OCI-LY3 (cell line): ENCODE results near the gene PKNOX1.

Source experiments
- H2AFZ ChIP-seq: fragments of 200-600, 300-600 bp; shearing (Covaris generic); 2 replicates; pipeline ENCODE4 v1.6.0; 2014; ENCODE audit warnings: antibody characterized with exemption, low read depth, low read length
- H3K27ac ChIP-seq: fragments of 200-600, 300-600 bp; sonication (generic); 2 replicates; pipeline ENCODE4 v1.5.1; 2014; ENCODE audit warnings: mild to moderate bottlenecking, low read length, moderate library complexity, mixed read lengths
- H3K27me3 ChIP-seq: fragments of 200-600, 300-600 bp; sonication (generic); 2 replicates; pipeline ENCODE4 v1.6.1; 2014; ENCODE audit warnings: low read depth, low read length, mixed read lengths
- H3K36me3 ChIP-seq: fragments of 200-600, 300-600 bp; sonication (generic); replicated peaks from 2 replicates; pipeline ENCODE3; 2014; ENCODE audit warnings: low read depth, low read length, mixed read lengths
- H3K4me1 ChIP-seq: fragments of 300-600, 200-600 bp; sonication (generic); 2 replicates; pipeline ENCODE4 v1.6.1; 2014; ENCODE audit warnings: low read length, mixed read lengths
- H3K4me2 ChIP-seq: fragments of 200-600, 300-600 bp; sonication (generic); 2 replicates; pipeline ENCODE4 v1.6.1; 2014; ENCODE audit warnings: low read length, mixed read lengths
- H3K4me3 ChIP-seq: fragments of 300-600, 200-600 bp; sonication (generic); 2 replicates; pipeline ENCODE4 v1.5.1; 2014; ENCODE audit warnings: antibody characterized with exemption, mild to moderate bottlenecking, low read length, moderate library complexity
- H3K79me2 ChIP-seq: fragments of 300-600, 200-600 bp; shearing (Covaris generic); 2 replicates; pipeline ENCODE4 v1.6.1; 2014; ENCODE audit warnings: mild to moderate bottlenecking, low read length, mixed read lengths
- H3K9ac ChIP-seq: fragments of 300-600, 200-600 bp; shearing (Covaris generic); 2 replicates; pipeline ENCODE4 v1.6.0; 2014; ENCODE audit warnings: mild to moderate bottlenecking, low read length, moderate library complexity
- H3K9me3 ChIP-seq: fragments of 200-600, 300-600 bp; shearing (Covaris generic); 2 replicates; pipeline ENCODE4 v1.6.1; 2014; ENCODE audit warnings: low read length, mixed read lengths; ENCODE audit not compliant: insufficient read depth
- H4K20me1 ChIP-seq: fragments of 200-600, 300-600 bp; sonication (generic); 2 replicates; pipeline ENCODE4 v1.6.1; 2016; ENCODE audit warnings: low read length, mixed read lengths; ENCODE audit not compliant: insufficient read depth
- EZH2phosphoT487 ChIP-seq: fragments of 200-600 bp; shearing (Covaris generic); IDR thresholded peaks from 2 replicates; pipeline ENCODE4 v1.6.1; 2018; ENCODE audit warnings: antibody characterized with exemption, mixed run types, low read depth
- TF ChIP-seq, protein P1 (sequence below): fragments of 200-600, 300-600 bp; sonication (generic); IDR thresholded peaks from 2 replicates; pipeline ENCODE4 v1.5.1; 2014; ENCODE audit warnings: antibody characterized with exemption, low read length, low read depth

PKNOX1 gene

DNA sequence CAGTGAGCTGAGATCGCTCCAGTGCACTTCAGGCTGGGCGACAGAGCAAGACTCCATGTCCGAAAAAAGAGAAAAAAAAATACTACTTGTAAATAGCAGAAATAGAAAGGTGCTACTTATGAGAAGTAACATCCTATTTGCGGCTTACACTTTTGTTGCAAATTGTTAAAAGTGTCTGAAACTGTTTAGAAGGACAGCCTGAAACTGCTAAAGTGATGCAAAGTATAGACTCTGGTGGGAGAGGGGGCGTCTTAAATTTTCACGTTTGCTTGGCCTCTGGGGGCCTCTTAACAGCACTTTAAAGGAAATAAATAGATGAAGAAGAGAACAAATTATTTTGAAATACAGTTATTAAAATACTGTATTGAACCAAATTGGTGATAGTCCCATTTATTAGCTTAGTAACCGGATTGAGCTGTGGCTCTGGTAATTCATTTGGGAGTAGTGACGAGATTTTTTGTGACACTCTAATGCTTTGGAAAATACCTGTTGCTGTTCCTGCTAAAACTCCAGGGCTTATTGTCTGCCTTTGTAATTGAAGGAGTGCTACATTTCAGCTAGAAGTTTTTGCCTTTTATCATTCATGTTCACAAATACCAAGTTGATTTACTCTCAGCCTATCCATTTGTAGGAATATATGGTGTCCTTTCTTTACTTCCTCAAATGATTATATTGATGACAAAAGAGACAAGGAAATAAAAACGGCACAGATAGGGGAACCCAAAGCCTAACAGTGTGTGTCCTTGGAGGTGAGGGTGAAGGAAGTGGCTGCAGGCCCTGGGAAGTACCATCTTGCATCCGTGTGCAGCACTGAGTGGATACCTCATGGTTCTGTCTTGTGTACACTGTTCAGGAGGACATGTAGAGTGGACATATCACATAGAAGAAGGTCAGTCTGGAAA lies 6.2 kb downstream of the PKNOX1 start:
- Histone ChIP-seq H3K36me3 (peaks cover 10% of the 10 kb centered on the region), H4K20me1 (no peaks in the 10 kb centered on the region), H3K79me2 (peaks cover 54% of the 10 kb centered on the region), H3K4me3 (no peak overlapping the region), H3K4me2 (no peak overlapping the region), H3K27me3 (no peaks in the 10 kb centered on the region), H2AFZ (no peak overlapping the region), H3K4me1 (peaks cover 11% of the 10 kb centered on the region; the same call in 1 of the 2 replicates), H3K27ac (no peak overlapping the region), H3K9me3 (no peaks in the 10 kb centered on the region), H3K9ac (no peak overlapping the region)
- TF ChIP-seq, protein P1, sequence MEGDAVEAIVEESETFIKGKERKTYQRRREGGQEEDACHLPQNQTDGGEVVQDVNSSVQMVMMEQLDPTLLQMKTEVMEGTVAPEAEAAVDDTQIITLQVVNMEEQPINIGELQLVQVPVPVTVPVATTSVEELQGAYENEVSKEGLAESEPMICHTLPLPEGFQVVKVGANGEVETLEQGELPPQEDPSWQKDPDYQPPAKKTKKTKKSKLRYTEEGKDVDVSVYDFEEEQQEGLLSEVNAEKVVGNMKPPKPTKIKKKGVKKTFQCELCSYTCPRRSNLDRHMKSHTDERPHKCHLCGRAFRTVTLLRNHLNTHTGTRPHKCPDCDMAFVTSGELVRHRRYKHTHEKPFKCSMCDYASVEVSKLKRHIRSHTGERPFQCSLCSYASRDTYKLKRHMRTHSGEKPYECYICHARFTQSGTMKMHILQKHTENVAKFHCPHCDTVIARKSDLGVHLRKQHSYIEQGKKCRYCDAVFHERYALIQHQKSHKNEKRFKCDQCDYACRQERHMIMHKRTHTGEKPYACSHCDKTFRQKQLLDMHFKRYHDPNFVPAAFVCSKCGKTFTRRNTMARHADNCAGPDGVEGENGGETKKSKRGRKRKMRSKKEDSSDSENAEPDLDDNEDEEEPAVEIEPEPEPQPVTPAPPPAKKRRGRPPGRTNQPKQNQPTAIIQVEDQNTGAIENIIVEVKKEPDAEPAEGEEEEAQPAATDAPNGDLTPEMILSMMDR, result no peak
- TF ChIP-seq EZH2phosphoT487, result no peak

DNA sequence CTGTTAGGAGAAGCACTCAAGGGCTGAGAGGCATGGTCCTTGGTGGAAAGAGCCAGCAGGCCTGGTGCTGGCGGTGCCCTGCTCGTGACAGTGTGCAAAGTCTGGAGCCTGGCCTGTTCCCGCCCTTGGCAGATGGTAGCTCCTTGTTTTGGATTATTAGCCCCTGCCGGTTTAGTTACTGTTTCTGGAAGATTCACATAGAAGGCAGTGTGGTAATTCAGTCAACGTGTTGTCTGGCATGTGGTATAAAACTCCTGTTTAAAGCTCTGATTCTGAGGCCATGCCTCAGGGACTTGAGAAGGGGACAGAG lies 6.8 kb downstream of the PKNOX1 start:
- Histone ChIP-seq H3K4me1 (peaks cover 7% of the 10 kb centered on the region; the same call in 1 of the 2 replicates), H3K4me3 (no peak overlapping the region), H3K27ac (no peak overlapping the region), H3K9ac (no peak overlapping the region), H3K27me3 (no peaks in the 10 kb centered on the region), H3K9me3 (no peaks in the 10 kb centered on the region), H3K36me3 (peaks cover 10% of the 10 kb centered on the region), H4K20me1 (no peaks in the 10 kb centered on the region), H3K4me2 (no peak overlapping the region), H3K79me2 (peaks cover 48% of the 10 kb centered on the region), H2AFZ (no peak overlapping the region)
- TF ChIP-seq EZH2phosphoT487, result no peak

DNA sequence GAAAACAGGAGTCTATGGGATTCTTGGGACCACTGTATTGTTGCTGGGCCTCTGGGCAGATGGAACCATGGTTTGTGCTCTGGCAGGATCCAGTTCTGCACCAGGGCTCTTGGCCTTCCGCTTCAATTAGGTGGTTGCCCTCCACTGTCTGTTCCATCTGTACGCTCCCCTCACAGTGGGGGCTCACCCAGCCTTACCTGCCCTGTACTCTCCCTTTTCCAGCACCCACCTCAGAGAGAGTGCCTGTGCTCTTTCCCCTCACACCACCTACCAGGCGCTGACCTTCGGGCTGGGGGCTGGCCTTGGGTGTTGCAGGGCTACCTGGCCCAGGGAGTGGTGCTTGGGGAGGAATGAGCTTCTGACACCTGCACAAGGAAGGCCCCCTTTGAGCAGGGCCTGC lies 7.5 kb downstream of the PKNOX1 start:
- Histone ChIP-seq H3K36me3 (peaks cover 4% of the 10 kb centered on the region), H2AFZ (no peak overlapping the region), H3K27me3 (no peaks in the 10 kb centered on the region), H3K4me3 (no peak overlapping the region), H3K4me1 (peaks cover 6% of the 10 kb centered on the region; the same call in 1 of the 2 replicates), H3K79me2 (peaks cover 41% of the 10 kb centered on the region), H3K27ac (no peak overlapping the region), H3K9ac (no peak overlapping the region), H3K4me2 (no peak overlapping the region), H3K9me3 (no peaks in the 10 kb centered on the region), H4K20me1 (no peaks in the 10 kb centered on the region)
- TF ChIP-seq, protein P1, result no peak
- TF ChIP-seq EZH2phosphoT487, result no peak

DNA sequence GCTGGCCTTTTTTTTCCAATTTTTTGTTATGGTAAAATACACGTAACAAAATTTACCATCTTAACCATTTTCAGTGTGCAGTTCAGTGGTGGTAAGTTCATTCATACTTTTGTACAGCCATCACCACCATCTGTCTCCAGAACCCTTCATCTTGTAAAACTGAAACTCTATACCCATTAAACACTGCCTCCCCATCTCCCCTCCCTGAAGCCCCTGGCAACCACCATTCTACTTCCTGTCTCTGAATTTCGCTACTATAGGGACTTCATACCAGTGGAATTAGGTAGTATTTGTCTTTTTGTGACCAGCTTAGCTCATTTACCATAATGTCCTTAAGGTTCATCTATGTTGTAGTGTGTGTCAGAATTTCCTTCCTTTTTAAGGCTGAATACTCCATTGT lies 8.7 kb downstream of the PKNOX1 start:
- Histone ChIP-seq H2AFZ (no peak overlapping the region), H3K9ac (no peak overlapping the region), H3K4me3 (no peak overlapping the region), H4K20me1 (no peaks in the 10 kb centered on the region), H3K4me2 (no peak overlapping the region), H3K79me2 (peaks cover 28% of the 10 kb centered on the region), H3K9me3 (no peaks in the 10 kb centered on the region), H3K27ac (no peak overlapping the region), H3K4me1 (peaks cover 6% of the 10 kb centered on the region; the same call in 1 of the 2 replicates), H3K36me3 (no peaks in the 10 kb centered on the region), H3K27me3 (no peaks in the 10 kb centered on the region)
- TF ChIP-seq, protein P1, result no peak
- TF ChIP-seq EZH2phosphoT487, result no peak
